ENCODE results near the gene MPEG1. TPM values are rescaled to one million over a fixed set of nuclear protein-coding genes. Genes with fewer than 3 reads are reported as not detected.

Gene MPEG1
- polyA plus RNA-seq, 2 of the 4 experiments (the other 2 are of a cell fraction) = not detected

DNA sequence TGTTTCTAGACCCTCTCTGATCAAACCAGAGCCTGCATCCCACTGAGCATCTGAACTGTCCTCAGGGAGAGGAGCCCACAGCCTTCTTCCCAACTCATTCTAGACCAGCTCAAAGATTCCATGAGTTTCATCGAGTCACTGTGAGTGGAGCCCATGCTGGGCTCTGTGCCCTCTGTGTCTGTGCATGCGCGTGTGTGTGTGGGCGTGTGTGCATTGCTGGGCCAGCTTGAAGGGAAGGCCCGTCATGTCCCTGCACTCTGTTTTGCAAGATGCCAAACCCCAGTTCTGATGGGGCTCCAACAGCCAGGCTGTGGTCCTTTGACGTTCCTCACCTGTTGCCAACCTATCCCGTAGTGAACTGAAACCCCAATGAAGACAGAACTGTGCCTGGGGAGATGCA, 7.1 kb downstream of the MPEG1 start:
- TF ChIP-seq SMC3 (IDR thresholded peaks at IDR 0.05) = no peak
- TF ChIP-seq CBX8 (IDR thresholded peaks at IDR 0.05) = no peak
- Histone ChIP-seq H3K4me2 (no peak overlapping the region), H3K9me3 (no peaks in the 10 kb centered on the region), H3K27ac (no peak overlapping the region), H3K4me3 (no peak overlapping the region), H3K4me1 (no peaks in the 10 kb centered on the region)
- 29% methylated on average over 3 of the region's 7 CpGs for WGBS (ENCODE audit: missing lambda C conversion rate)
- FAIRE-seq = no peak
- DNase-seq (ENCODE audit: low read depth in 1 of 2, low spot score in 1 of 2) = no peak
- ATAC-seq = no peak
- CTCF ChIA-PET = interaction anchor here (0.9 to 12.3 kb wide), 8 partner anchors 13 to 471 kb away, joined by 3 to 161 read pairs (median 8); partner anchors contain the start of gene DTX4
- POLR2A ChIA-PET = no interaction called here

- no peak for FAIRE-seq
- Histone ChIP-seq H3K4me2 (no peak overlapping the region), H3K4me1 (no peaks in the 10 kb centered on the region), H3K9me3 (no peaks in the 10 kb centered on the region), H3K4me3 (no peak overlapping the region), H3K27ac (no peak overlapping the region)
- ATAC-seq = no peak
- no peak for DNase-seq (ENCODE audit: low read depth in 1 of 2, low spot score in 1 of 2)
- TF ChIP-seq NFE2L2 (conservative IDR thresholded peaks at IDR 0.05; ENCODE audit: low read length) (no peak), RCOR1 (IDR thresholded peaks at IDR 0.05; ENCODE audit: low read depth, low read length) (no peak)
- ChIA-PET CTCF (interaction anchor here (0.9 to 12.3 kb wide), 7 partner anchors 11 to 226 kb away, joined by 3 to 161 read pairs (median 4); partner anchors contain the start of gene DTX4), POLR2A (no interaction called here)
- WGBS (ENCODE audit: missing lambda C conversion rate) = 84% methylated on average over 3 of the region's 3 CpGs
Observed at GRCh38 chr11:59204746-59205145, 8.0 kb downstream of the MPEG1 start.

DNA sequence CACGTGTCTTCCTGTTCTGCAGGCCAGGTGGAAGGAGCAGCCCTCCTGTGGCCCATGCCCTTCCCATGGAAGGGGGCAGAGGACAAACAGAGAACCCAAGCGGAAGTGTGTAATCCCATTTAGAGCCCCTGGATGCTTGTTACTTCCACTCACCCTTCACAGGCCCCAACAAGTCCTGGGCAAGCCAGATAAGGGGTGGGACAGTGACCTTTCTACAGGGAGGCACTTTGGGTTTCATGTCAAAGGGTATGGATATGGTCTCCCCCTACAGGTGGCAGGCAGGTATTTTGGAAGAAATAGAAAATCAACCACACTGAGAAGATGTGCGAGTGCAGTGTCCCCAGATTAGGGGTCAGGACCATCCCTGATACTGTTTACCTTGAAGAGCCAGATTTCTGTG, 11.4 kb downstream of the MPEG1 start:
- TF ChIP-seq, protein P1, sequence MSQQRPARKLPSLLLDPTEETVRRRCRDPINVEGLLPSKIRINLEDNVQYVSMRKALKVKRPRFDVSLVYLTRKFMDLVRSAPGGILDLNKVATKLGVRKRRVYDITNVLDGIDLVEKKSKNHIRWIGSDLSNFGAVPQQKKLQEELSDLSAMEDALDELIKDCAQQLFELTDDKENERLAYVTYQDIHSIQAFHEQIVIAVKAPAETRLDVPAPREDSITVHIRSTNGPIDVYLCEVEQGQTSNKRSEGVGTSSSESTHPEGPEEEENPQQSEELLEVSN (IDR thresholded peaks at IDR 0.05; ENCODE audit: borderline replicate concordance, low read depth) = no peak
- TF ChIP-seq CBX2 (IDR thresholded peaks at IDR 0.05; ENCODE audit: borderline replicate concordance, low read depth) (no peak), CTCF (IDR thresholded peaks at IDR 0.05) (peak; percentile 7; the same call in 1 of the 3 replicates), MAZ (IDR thresholded peaks at IDR 0.05; ENCODE audit: borderline replicate concordance, low read depth, low read length) (no peak), RNF2 (IDR thresholded peaks at IDR 0.05; ENCODE audit: borderline replicate concordance, low read depth) (no peak), KDM5A (IDR thresholded peaks at IDR 0.05) (no peak), BCL3 (IDR thresholded peaks at IDR 0.05) (no peak), ZSCAN20 (CRISPR knock-in tag; IDR thresholded peaks at IDR 0.05) (no peak), ZNF302 (CRISPR knock-in tag; IDR thresholded peaks at IDR 0.05) (no peak)
- no peak for DNase-seq (ENCODE audit: low read depth in 1 of 2, low spot score in 1 of 2)
- peak; percentile 51 to 54; a peak in 2 of 6 replicates for ATAC-seq
- Histone ChIP-seq H3K27ac (no peak overlapping the region), H3K4me2 (no peak overlapping the region), H3K4me3 (no peak overlapping the region), H3K9me3 (no peaks in the 10 kb centered on the region), H3K4me1 (no peaks in the 10 kb centered on the region)
- CTCF ChIA-PET = interaction anchor here (0.8 to 12.3 kb wide), 4 partner anchors 8 to 27 kb away, joined by 3 to 161 read pairs (median 9); partner anchors contain the start of gene DTX4
- WGBS (ENCODE audit: missing lambda C conversion rate) = 86% methylated on average over 3 of the region's 3 CpGs
- no peak for FAIRE-seq
- POLR2A ChIA-PET = no interaction called here

GRCh38 chr11:59200423-59200746, 12.3 kb downstream of the MPEG1 start:
- H3K27ac ChIP-seq = no peak overlapping the region
- DNase-seq (ENCODE audit: low read depth in 1 of 2, low spot score in 1 of 2) (no peak), ATAC-seq (no peak), FAIRE-seq (no peak)
- 78% methylated on average over 4 of the region's 4 CpGs for WGBS (ENCODE audit: missing lambda C conversion rate)
- H3K9me3 ChIP-seq = no peaks in the 10 kb centered on the region
- POLR2A ChIA-PET = no interaction called here
- no peak overlapping the region for H3K4me3 ChIP-seq
- CTCF ChIA-PET = interaction anchor here (12.3 kb wide), 1 partner anchor 26 kb away, joined by 161 read pairs; the partner anchor contains the start of gene DTX4
- no peaks in the 10 kb centered on the region for H3K4me1 ChIP-seq
- no peak overlapping the region for H3K4me2 ChIP-seq
- TF ChIP-seq CTCF (IDR thresholded peaks at IDR 0.05) = no peak
